GM19025 (cell line): ENCODE measurements around the gene SNTG2.

Source experiments
- ATAC-seq: cut with Tn5 transposase; IDR thresholded peaks from one replicate; pipeline ENCODE4 v1.9.1; 2021; ENCODE audit warnings: mild to moderate bottlenecking, low read depth, moderate library complexity; ENCODE audit not compliant: unreplicated experiment

SNTG2 gene

GRCh38 chr2:1299043-1299442 is 348.4 kb downstream of the SNTG2 start:
- no peak for ATAC-seq

GRCh38 chr2:1300284-1300683 is 349.6 kb downstream of the SNTG2 start:
- ATAC-seq: no peak

DNA sequence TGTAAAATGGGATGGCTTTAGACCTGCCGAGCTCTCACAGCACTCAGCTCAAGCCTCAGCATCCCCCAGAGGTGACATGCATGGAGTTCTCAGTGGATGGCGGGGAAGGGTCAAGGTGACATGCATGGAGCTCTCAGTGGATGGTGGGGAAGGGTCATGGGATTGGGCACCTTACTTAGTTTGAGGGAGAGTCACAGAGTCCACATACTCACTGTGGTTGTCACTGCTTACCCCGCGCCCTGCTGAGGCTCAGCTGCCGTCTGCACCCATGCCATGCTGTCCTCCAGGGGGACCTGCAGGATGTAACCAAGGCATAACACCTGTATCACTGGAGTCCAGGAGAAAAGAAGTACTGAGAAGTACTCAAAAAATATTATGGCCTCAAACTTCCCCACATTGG is 350.4 kb downstream of the SNTG2 start:
- ATAC-seq: no peak

- no peak for ATAC-seq
Measured at GRCh38 chr2:1305342-1306013, 354.8 kb downstream of the SNTG2 start.

GRCh38 chr2:1306014-1306686 is 355.5 kb downstream of the SNTG2 start:
- no peak for ATAC-seq

GRCh38 chr2:1306687-1307516 is 356.3 kb downstream of the SNTG2 start:
- no peak for ATAC-seq

DNA sequence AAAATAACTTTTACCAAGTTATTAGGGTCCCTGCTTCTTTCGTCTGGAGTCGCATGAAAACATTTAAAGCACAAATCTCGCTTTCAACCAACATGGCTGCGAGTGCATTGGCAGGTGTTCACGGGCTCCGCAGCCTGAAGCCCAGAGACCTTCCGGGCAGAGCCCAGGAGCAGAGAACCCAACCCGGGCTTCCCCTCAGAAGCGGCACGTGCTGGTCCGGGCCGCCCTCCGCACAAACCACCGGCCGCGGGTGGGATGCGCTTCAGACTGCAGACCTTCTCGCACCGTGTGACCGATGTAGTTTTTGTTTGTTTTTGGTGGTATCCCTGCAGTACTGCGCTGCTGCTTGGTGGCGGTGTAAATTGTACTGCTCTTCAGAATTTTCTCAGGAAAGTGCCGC is 357.0 kb downstream of the SNTG2 start:
- no peak for ATAC-seq

GRCh38 chr2:1308678-1309077 is 358.0 kb downstream of the SNTG2 start:
- ATAC-seq: no peak

DNA sequence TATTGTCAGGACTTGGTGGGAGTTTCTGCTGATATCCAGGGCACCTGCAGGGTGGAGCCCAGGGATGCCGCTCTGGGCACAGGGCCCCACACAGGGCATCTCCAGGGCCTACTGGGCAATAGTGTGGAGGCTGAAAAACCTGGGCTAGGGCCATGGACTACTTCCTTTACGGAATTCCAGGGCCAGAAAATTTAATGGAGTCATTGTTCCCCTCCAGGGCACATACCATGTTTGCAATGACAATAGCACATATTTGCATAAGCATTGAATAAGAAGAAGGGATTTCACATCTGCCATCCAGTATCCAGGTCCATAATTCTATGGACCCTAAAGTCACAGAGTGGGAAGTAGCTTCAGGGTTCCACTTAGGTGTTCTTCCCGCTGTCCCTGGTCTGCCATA is 358.9 kb downstream of the SNTG2 start:
- ATAC-seq: no peak

DNA sequence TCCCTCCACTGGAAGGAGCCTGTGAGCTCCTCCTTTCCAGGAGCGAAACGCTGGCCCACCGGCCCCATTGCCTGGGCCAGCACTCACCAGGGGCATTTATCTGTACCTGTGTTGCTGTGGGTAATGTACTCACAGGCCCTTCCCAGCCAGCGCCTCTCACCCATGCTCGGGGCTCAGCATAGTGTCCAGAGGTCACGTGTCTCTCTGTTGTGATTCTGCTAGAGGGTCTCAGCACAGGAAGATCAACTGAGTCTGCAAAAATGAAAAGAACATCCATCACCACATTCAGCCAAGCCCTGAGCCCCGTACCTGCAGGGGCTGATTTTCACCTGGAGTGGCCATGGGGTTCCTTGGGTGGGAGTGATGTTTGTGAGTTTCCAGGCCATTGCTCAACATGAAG is 359.6 kb downstream of the SNTG2 start:
- ATAC-seq: no peak

DNA sequence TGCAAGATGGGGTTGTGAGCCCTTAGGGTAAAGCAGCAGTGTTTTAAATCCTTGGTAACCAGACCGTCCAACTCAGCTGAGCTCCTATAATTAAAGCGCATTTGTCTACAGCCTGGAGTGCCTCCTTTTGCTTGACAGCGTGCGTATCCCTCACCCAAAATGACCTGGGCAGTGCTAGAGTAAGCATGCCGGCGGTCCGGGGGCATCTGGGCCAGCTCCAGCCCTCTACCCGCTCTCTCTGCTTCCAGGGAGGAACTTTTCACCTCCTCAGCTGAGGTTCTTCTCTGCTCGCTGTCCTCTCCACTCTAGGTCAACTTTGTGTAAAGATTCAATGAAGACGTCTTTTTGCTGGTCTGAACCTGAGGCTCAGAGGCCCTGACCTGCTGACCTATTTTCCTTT is 360.2 kb downstream of the SNTG2 start:
- ATAC-seq: no peak

DNA sequence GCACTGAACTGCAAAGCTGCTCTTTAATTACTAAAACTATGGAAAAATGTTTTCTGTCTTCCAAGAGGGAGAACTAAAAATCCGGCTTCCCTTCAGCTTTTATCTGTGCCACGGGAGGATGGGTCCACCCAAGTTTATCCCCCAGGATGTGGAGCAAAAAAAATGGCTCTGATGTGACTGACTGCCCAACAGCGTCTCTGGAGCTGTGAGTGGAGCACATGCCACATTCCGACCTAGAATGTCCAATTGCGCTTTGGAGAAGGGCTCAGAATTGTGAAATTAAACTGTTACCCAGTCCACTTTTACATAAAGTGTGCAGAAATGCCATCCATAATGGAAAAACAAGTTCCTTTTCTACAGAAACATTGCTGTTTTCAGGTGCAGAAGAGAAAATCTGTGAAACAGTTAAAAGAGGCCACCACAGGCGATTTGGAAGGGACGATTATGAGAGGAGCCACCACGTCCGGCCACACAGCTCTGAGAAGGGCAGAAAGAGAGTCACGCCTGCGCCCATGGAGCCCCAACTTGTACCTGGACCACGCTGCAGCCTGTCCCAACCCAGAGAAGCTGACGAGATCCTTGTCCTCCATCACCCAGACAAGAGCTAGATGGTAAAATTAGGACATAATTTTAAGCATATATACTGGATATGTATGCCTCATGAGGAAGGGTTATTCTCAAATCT is 362.7 kb downstream of the SNTG2 start:
- no peak for ATAC-seq

GRCh38 chr2:1314254-1314653 is 363.6 kb downstream of the SNTG2 start:
- ATAC-seq: no peak

- no peak for ATAC-seq
Measured at GRCh38 chr2:1318366-1319009, 367.8 kb downstream of the SNTG2 start.

GRCh38 chr2:1319393-1319792 is 368.7 kb downstream of the SNTG2 start:
- ATAC-seq: no peak

DNA sequence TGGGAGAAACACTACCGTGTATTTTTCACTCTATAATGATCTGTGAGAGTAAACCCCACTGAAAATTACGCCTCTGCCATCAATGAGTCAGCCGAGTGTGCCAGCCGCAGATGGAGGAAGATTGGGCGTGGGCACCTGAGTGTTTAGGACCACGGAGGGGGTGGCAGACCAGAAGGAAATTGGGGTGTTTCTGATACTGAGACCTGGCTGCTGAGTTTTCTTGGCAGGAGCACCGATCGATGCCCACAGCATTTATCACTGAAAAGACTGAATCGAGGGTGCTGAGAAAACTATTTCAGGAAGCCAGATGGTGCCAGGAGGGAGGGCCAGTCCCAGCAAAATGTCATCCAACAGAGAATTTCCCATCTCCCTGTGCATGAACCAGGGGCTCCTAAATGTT is 370.7 kb downstream of the SNTG2 start:
- no peak for ATAC-seq

DNA sequence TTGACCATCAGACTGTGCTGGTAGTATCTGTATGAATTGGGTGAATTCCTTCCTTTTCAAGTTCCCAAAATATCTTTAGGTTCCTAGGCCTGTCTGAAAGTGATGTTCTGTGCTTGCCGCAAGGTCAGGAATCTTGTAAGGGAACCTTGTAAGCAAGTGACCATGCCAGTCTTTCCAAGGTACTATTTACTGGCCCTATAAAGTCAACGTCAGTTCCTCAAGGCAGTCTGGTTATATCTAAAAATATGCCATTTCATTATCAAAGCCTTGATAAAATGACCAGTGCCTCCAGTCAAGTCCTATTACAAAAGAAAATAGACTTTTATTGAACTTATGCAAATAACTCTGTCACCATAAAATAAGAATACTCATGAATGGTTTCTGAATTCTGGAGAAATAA is 374.2 kb downstream of the SNTG2 start:
- no peak for ATAC-seq

DNA sequence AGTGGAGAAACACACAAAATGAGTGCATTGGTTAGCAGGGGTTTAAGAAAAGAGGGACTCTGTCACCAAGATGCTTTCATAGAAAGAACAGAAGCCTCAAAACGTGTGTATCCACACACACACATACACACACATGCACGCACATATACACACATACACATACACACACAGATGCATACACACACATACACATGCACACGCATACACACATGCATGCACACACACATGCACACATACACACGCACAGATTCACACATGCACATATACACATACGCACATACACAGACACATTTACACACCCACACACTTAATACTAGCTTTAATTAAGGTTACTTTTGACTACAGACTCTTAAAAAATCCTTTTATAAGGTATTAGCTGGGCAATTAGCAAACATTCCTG is 378.0 kb downstream of the SNTG2 start:
- ATAC-seq: no peak

- ATAC-seq: no peak
Measured at GRCh38 chr2:1339388-1340140, 388.9 kb downstream of the SNTG2 start.

DNA sequence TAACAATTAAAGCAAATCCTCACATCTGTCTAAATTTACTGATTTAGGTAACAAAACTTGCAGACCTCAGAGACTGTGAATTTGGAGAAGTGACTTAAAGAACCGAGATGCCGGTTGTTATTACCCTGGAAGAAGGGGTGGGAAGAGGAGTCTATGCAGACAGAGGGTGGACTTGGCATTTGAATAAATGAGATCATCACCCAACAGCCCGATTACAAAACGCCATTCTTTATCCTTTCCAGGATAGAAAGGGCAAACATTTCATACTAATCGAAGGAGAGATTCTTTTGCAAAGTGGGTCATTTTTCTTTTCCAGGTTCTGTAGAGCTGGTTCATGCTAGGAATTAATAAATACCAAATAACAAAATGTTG is 389.5 kb downstream of the SNTG2 start:
- ATAC-seq: no peak
